Kidney (tissue), 22 donors: ENCODE data around the gene AP1G2. TPM values are rescaled to one million over a fixed set of nuclear protein-coding genes. Genes with fewer than 3 reads are reported as not detected.

ENCODE experiments used
- DNase-seq, 5 donors: peaks; one replicate each; pipeline ENCODE4 v3.0.0-alpha.2; 2013 to 2020
- FAIRE-seq: peaks from 2 replicates; lab custom pipeline; 2012; peaks lifted over from hg19 to GRCh38; lab: Jason Lieb, UNC
- H3K27ac ChIP-seq, 2 donors: one replicate each; pipeline ENCODE4 v1.7.0; 2013; ENCODE audit warnings: low read depth in 2 of 2, low read length in 2 of 2, inconsistent platforms in 1 of 2
- H3K27me3 ChIP-seq: one replicate; pipeline ENCODE4 v1.7.1; 2013; ENCODE audit warnings: low read length, inconsistent platforms; ENCODE audit not compliant: control insufficient read depth, insufficient read depth
- H3K36me3 ChIP-seq, 3 donors: one replicate each; pipeline versions ENCODE4 v1.7.0 to v1.7.1; 2013; ENCODE audit warnings: low read length in 3 of 3, control low read depth in 1 of 3, inconsistent platforms in 1 of 3; ENCODE audit not compliant: insufficient read depth in 3 of 3, control insufficient read depth in 2 of 3
- H3K4me1 ChIP-seq, 3 donors: one replicate each; pipeline versions ENCODE4 v1.7.0 to v1.7.1; 2013; ENCODE audit warnings: low read length in 3 of 3, inconsistent platforms in 1 of 3, low read depth in 1 of 3; ENCODE audit not compliant: control insufficient read depth in 2 of 3, insufficient read depth in 2 of 3
- H3K4me3 ChIP-seq, 3 donors: one replicate each; pipeline versions ENCODE4 v1.7.0 to v1.8.1; 2013; ENCODE audit warnings: low read length in 3 of 3, control low read depth in 1 of 3, inconsistent platforms in 1 of 3
- H3K9ac ChIP-seq, 3 donors: one replicate each; pipeline versions ENCODE4 v1.7.0 to v1.7.1; 2013; ENCODE audit warnings: low read length in 3 of 3, control low read depth in 1 of 3, inconsistent platforms in 1 of 3
- H3K9me3 ChIP-seq, 3 donors: one replicate each; pipeline versions ENCODE4 v1.7.0 to v1.7.1; 2013; ENCODE audit warnings: low read length in 3 of 3, control low read depth in 1 of 3, inconsistent platforms in 1 of 3; ENCODE audit not compliant: control insufficient read depth in 2 of 3, insufficient read depth in 1 of 3
- CTCF ChIP-seq: IDR thresholded peaks from 3 replicates; pipeline ENCODE4 v1.5.1; 2012; ENCODE audit warnings: mild to moderate bottlenecking, moderate library complexity, borderline replicate concordance; ENCODE audit not compliant: insufficient read depth; ENCODE audit errors: extremely low read depth
- intact Hi-C: fragments of 100-400 bp; cut with DNase I; formaldehyde crosslinking; loops from one replicate; pipeline ENCODE4 v1.11.1; 2022
- long read RNA-seq, 10 donors: library from polyadenylated mRNA in 1 of 10; unstranded in 1 of 10; transcript quantifications; one replicate each; pipeline ENCODE4 v2.0.0 and lab custom pipeline, GENCODE V29; 2021 to 2026
- polyA plus RNA-seq: library from polyadenylated mRNA; stranded (reverse); fragments of 350-450 nt; fragmentation: Illumina TruSeq; extraction: RNeasy Lipid Tissue Mini Kit (QIAGEN cat#74804); gene quantifications from one replicate; pipeline ENCODE4 v1.2.3, GENCODE V29; 2014; ENCODE audit warnings: low read depth, low replicate concordance; ENCODE audit not compliant: insufficient read depth
- total RNA-seq: library from RNA; stranded (reverse); fragmentation: NEBNext Ultra II Directional; extraction: Animal tissue kit (Norgen Biotek cat#: 25700); gene quantifications from one replicate; pipeline ENCODE4 v1.2.1, GENCODE V29; 2021
- donor health status: control.
- donor health status: control.
- donor health status: control.
- donor health status: control.
- donor health status: control.
- donor health status: DM: yes; HTN: yes; CAD: no.
- donor health status: Normal renal cell carcinoma (clear cell type).

Gene AP1G2
- total RNA-seq, result 123 TPM
- polyA plus RNA-seq, result 56.7 TPM
- long read RNA-seq, donor 1, partial matches to known transcripts, result 0 of 6 reads
- long read RNA-seq, donor 1, other reads (novel, unspliced or antisense), result 0 of 6 reads
- long read RNA-seq, donor 2, partial matches to known transcripts, result 0 of 7 reads
- long read RNA-seq, donor 2, other reads (novel, unspliced or antisense), result 0 of 7 reads
- long read RNA-seq, donor 3, transcript AP1G2-214 (2 exons, 658 nt), result major isoform, 9 of 15 reads
- long read RNA-seq, donor 3, partial matches to known transcripts, result 0 of 15 reads
- long read RNA-seq, donor 3, other reads (novel, unspliced or antisense), result 0 of 15 reads
- long read RNA-seq, donor 4, partial matches to known transcripts, result 24 of 26 reads
- long read RNA-seq, donor 4, other reads (novel, unspliced or antisense), result 0 of 26 reads
- long read RNA-seq, donor 5, result 0 reads
- long read RNA-seq, donor 6, partial matches to known transcripts, result 0 of 2 reads
- long read RNA-seq, donor 6, other reads (novel, unspliced or antisense), result 0 of 2 reads
- long read RNA-seq, donor 7, transcript AP1G2-202 (22 exons, 2,609 nt), result major isoform, 12 of 76 reads
- long read RNA-seq, donor 7, partial matches to known transcripts, result 10 of 76 reads
- long read RNA-seq, donor 7, other reads (novel, unspliced or antisense), result 48 of 76 reads
- long read RNA-seq, donor 8, result 0 reads
- long read RNA-seq, donor 9, result 0 reads
- long read RNA-seq, donor 10, partial matches to known transcripts, result 9 of 25 reads
- long read RNA-seq, donor 10, other reads (novel, unspliced or antisense), result 11 of 25 reads

- H3K9ac ChIP-seq, result peak within 1 kb of the TSS; percentile 56 to 77 (median 65)
- TF ChIP-seq CTCF, result no peak
- peak within 1 kb of the TSS; percentile 74 to 82 (median 74) for H3K4me3 ChIP-seq
- FAIRE-seq (no peak), DNase-seq (peak; percentile 89 to 95 (median 92))
- H3K27me3 ChIP-seq, result no peaks in the 10 kb centered on the region
- peaks cover 2 to 19% (median 6%) of the 10 kb centered on the region in 3 donors for H3K4me1 ChIP-seq
- intact Hi-C loops, result no loop called here
- H3K9me3 ChIP-seq, result no peaks in the 10 kb centered on the region
- peaks cover 0 to 4% (median 0%) of the 10 kb centered on the region in 3 donors for H3K36me3 ChIP-seq
- peak within 1 kb of the TSS; percentile 41 to 55 for H3K27ac ChIP-seq
Observed at GRCh38 chr14:23567186-23568020, at the start of gene AP1G2. Gene AP1G2, minus strand, starts transcription at chr14:23567791. Its CDS starts 477 bp downstream, at chr14:23567314.

- H3K9me3 ChIP-seq, result no peaks in the 10 kb centered on the region
- H3K4me3 ChIP-seq, result no peak overlapping the region
- DNase-seq (no peak), FAIRE-seq (no peak)
- no peaks in the 10 kb centered on the region for H3K27me3 ChIP-seq
- no peaks in the 10 kb centered on the region for H3K36me3 ChIP-seq
- H3K4me1 ChIP-seq, result no peaks in the 10 kb centered on the region
- no peak overlapping the region for H3K9ac ChIP-seq
- TF ChIP-seq CTCF, result no peak
- no peak overlapping the region for H3K27ac ChIP-seq
- intact Hi-C loops, result no loop called here
Observed at GRCh38 chr14:23615856-23616255, 48.3 kb upstream of the AP1G2 start.

- Histone ChIP-seq H3K27ac (peak overlapping the region in 1 of 2 donors; percentile 40), H3K4me1 (no peaks in the 10 kb centered on the region), H3K9ac (no peak overlapping the region), H3K27me3 (no peaks in the 10 kb centered on the region), H3K36me3 (no peaks in the 10 kb centered on the region), H3K9me3 (no peaks in the 10 kb centered on the region), H3K4me3 (no peak overlapping the region)
- peak in 2 of 5 donors; percentile 11 to 19 for DNase-seq
- no peak for TF ChIP-seq CTCF
- FAIRE-seq, result no peak
- intact Hi-C loops, result no loop called here
Observed at GRCh38 chr14:23614395-23614828, 46.8 kb upstream of the AP1G2 start.
